K562 (cell line): ENCODE results near the gene RYR1. TPM values are rescaled to one million over a fixed set of nuclear protein-coding genes. Genes with fewer than 3 reads are reported as not detected.

Experiments
- CAMTA2 ChIP-seq: fragments of 250-450 bp; sonication (Bioruptor Pico); conservative IDR thresholded peaks from 2 replicates; pipeline ENCODE4 v1.5.1; 2022
- ELF1 ChIP-seq: fragments of 200-800 bp; sonication (Bioruptor generic); IDR thresholded peaks from 2 replicates; pipeline ENCODE4 v1.6.1; 2016; ENCODE audit warnings: missing genetic modification characterization, missing compliant biosample characterization
- ELF2 ChIP-seq: fragments of 250-450 bp; sonication (Bioruptor Pico); IDR thresholded peaks from 2 replicates; pipeline ENCODE4 v1.5.0; 2021; ENCODE audit warnings: mild to moderate bottlenecking
- FOXK2 ChIP-seq, 2 experiments: fragments of 450-650 bp; IDR thresholded peaks in 1 of 2; conservative IDR thresholded peaks in 1 of 2; 2 replicates each; pipeline ENCODE4 v1.6.1; 2016; ENCODE audit warnings: low read depth in 2 of 2, mild to moderate bottlenecking in 1 of 2
- MYC ChIP-seq, 2 experiments: fragments of 250-450 bp in 1 of 2; sonication (Bioruptor Pico) in 1 of 2; IDR thresholded peaks; 2 replicates each; pipeline versions ENCODE4 v1.5.1 to v1.6.1; 2012 to 2021; ENCODE audit warnings: low read depth in 2 of 2, borderline replicate concordance in 1 of 2, improper control_type of control experiment in 1 of 2, low read length in 1 of 2, mild to moderate bottlenecking in 1 of 2, moderate library complexity in 1 of 2
- PHB ChIP-seq: fragments of 250-450 bp; sonication (Bioruptor Pico); IDR thresholded peaks from 2 replicates; pipeline ENCODE4 v1.5.0; 2021
- RNF2 ChIP-seq: sonication (generic); IDR thresholded peaks from 2 replicates; pipeline ENCODE4 v1.6.1; 2016
- SRSF7 ChIP-seq: fragments of 200-400 bp; formaldehyde crosslinking; optimal IDR thresholded peaks from 2 replicates; pipeline ENCODE3; 2017; ENCODE audit warnings: mild to moderate bottlenecking, low read depth, low read length
- U2AF1 ChIP-seq: fragments of 200-400 bp; formaldehyde crosslinking; optimal IDR thresholded peaks from 2 replicates; pipeline ENCODE3; 2017; ENCODE audit warnings: mild to moderate bottlenecking, low read depth, low read length, moderate library complexity
- USF1 ChIP-seq: sonication (generic); formaldehyde crosslinking; IDR thresholded peaks from 2 replicates; pipeline ENCODE4 v1.9.0; 2022; ENCODE audit warnings: mild to moderate bottlenecking, missing genetic modification reagents
- ZKSCAN1 ChIP-seq: fragments of 150-350 bp; IDR thresholded peaks from 2 replicates; pipeline ENCODE4 v1.6.1; 2016; ENCODE audit warnings: low read depth, low read length
- ZNF197 ChIP-seq: fragments of 200-800 bp; sonication (Bioruptor generic); IDR thresholded peaks from 2 replicates; pipeline ENCODE4 v1.6.1; 2016; ENCODE audit warnings: low read depth, missing genetic modification characterization, missing compliant biosample characterization
- ZNF263 ChIP-seq: sonication (generic); formaldehyde crosslinking; IDR thresholded peaks from 2 replicates; pipeline ENCODE4 v1.8.0; 2022; ENCODE audit warnings: mild to moderate bottlenecking, missing genetic modification reagents, borderline replicate concordance
- ZNF436 ChIP-seq: fragments of 250-450, 450-650 bp; sonication (Bioruptor Pico); formaldehyde crosslinking; IDR thresholded peaks from 2 replicates; pipeline ENCODE4 v1.7.0; 2020; ENCODE audit warnings: mild to moderate bottlenecking
- ZNF584 ChIP-seq: fragments of 200-800 bp; sonication (Bioruptor generic); IDR thresholded peaks from 2 replicates; pipeline ENCODE4 v1.6.1; 2016; ENCODE audit warnings: low read depth, mild to moderate bottlenecking, missing genetic modification characterization, missing compliant biosample characterization
- polyA plus RNA-seq, 8 experiments: library from polyadenylated mRNA; depleted of rRNA in 4 of 8; stranded (reverse) in 5 of 8; unstranded in 3 of 8; fragments of >200 nt; fragmentation: Nextera tagmentation in 2 of 8; fragmentation: Illumina TruSeq in 1 of 8; extraction: Ambion mirVana in 2 of 8; extraction: Trizol in 1 of 8; gene quantifications; 2 replicates each; pipeline versions ENCODE4 v1.2.1 to v1.2.3, GENCODE V29; 2011 to 2014; ENCODE audit warnings: inconsistent platforms in 1 of 8, missing spikeins in 1 of 8
- total RNA-seq, 7 experiments: library from RNA; depleted of rRNA in 6 of 7; stranded (reverse); fragments of >200 nt in 6 of 7; fragmentation: Illumina TruSeq in 2 of 7; extraction: Trizol in 2 of 7; gene quantifications; 2 replicates each; pipeline versions ENCODE4 v1.2.1 to v1.2.3, GENCODE V29; 2011 to 2021; ENCODE audit warnings: low replicate concordance in 1 of 7
- TF ChIP-seq, protein P1 (sequence below): fragments of 450-650 bp; formaldehyde crosslinking; IDR thresholded peaks from 2 replicates; pipeline ENCODE4 v1.4.0; 2020; ENCODE audit warnings: mild to moderate bottlenecking

Gene RYR1
- total and polyA plus RNA-seq, 9 of the 15 experiments (the other 6 are each of a cell fraction or from before 2014, with no cell fraction given) = 0.11 to 7.4 (median 3.7) TPM

- TF ChIP-seq USF1 (CRISPR knock-in tag) = peak; percentile 85
- no peak for TF ChIP-seq U2AF1
- peak; percentile 80 for TF ChIP-seq ELF2 (CRISPR knock-in tag)
- TF ChIP-seq ZNF197 (CRISPR knock-in tag) = 0 out of 2 replicates have a peak, but pooled peaks have one; percentile 58
- 0 out of 2 replicates have a peak, but pooled peaks have one; percentile 29 for TF ChIP-seq PHB
- TF ChIP-seq RNF2 = no peak
- TF ChIP-seq SRSF7 = no peak
- TF ChIP-seq, protein P1, sequence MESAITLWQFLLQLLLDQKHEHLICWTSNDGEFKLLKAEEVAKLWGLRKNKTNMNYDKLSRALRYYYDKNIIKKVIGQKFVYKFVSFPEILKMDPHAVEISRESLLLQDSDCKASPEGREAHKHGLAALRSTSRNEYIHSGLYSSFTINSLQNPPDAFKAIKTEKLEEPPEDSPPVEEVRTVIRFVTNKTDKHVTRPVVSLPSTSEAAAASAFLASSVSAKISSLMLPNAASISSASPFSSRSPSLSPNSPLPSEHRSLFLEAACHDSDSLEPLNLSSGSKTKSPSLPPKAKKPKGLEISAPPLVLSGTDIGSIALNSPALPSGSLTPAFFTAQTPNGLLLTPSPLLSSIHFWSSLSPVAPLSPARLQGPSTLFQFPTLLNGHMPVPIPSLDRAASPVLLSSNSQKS (CRISPR knock-in tag) = no peak
- peak; percentile 79; the same call in 1 of the 2 replicates for TF ChIP-seq ELF1 (tag)
- no peak for TF ChIP-seq CAMTA2 (CRISPR knock-in tag)
- no peak for TF ChIP-seq ZNF436
- TF ChIP-seq ZKSCAN1 = 0 out of 2 replicates have a peak, but pooled peaks have one; percentile 39
- TF ChIP-seq FOXK2 (conservative IDR thresholded peaks at IDR 0.05 in 1 of 2, IDR thresholded peaks at IDR 0.05 in 1 of 2; ENCODE audit: low read depth in 2 of 2) = no peak
- TF ChIP-seq ZNF584 (CRISPR knock-in tag) = 0 out of 2 replicates have a peak, but pooled peaks have one; percentile 13
- TF ChIP-seq MYC (IDR thresholded peaks at IDR 0.05; ENCODE audit: low read depth, low read length) = 0 out of 2 replicates have a peak, but pooled peaks have one; percentile 2
- TF ChIP-seq MYC (CRISPR knock-in tag; IDR thresholded peaks at IDR 0.05; ENCODE audit: borderline replicate concordance, low read depth) = no peak
- no peak for TF ChIP-seq ZNF263
Observed at GRCh38 chr19:38544569-38545315, 111.3 kb downstream of the RYR1 start (continued).
